GM18526 (cell line): ENCODE measurements around the gene TSPAN9.

Experiments
- POLR2A ChIP-seq: IDR thresholded peaks from 3 replicates; pipeline ENCODE4 v1.6.1; 2011; ENCODE audit not compliant: insufficient read length; ENCODE audit errors: extremely low read depth

The TSPAN9 gene

DNA sequence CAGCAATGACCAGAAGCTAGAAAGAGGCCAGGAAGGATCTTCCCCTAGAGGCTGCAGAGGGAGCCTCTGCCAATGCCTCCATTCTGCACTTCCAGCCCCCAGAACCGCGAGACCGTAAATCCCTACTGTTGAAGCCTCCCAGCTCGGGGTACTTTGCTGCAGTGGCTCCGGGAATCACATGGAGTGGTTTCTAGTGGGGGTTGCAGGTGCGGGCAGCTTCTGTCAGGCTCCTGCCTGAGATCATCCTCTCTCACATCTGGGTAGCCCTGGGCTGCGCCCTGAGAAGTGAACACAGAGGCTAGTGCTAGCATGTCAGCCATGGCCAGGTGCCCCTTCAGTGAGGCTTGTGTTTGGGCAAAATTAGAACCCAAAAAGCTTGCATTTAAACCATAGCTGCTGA is 67.3 kb downstream of the TSPAN9 start:
- no peak for TF ChIP-seq POLR2A

DNA sequence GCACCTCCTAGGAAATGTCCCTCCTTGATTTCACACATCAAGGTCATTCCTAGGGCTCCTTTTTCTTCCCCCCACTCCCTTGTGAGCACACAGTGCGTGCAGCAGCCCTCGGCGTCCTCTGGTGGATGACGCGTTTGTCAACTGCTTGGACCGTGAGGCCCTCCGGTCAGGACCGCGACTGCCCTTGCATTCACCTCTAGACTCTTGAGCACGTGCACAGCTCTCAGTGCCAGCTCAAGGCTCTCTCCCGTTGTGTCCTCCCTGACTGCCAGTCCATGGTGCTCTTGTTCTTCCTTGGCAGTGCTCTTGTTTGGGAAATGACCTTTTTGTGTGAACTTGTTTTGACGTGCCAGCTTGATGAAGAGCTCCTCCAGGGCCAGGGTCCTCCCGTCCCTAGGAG is 67.9 kb downstream of the TSPAN9 start:
- no peak for TF ChIP-seq POLR2A

DNA sequence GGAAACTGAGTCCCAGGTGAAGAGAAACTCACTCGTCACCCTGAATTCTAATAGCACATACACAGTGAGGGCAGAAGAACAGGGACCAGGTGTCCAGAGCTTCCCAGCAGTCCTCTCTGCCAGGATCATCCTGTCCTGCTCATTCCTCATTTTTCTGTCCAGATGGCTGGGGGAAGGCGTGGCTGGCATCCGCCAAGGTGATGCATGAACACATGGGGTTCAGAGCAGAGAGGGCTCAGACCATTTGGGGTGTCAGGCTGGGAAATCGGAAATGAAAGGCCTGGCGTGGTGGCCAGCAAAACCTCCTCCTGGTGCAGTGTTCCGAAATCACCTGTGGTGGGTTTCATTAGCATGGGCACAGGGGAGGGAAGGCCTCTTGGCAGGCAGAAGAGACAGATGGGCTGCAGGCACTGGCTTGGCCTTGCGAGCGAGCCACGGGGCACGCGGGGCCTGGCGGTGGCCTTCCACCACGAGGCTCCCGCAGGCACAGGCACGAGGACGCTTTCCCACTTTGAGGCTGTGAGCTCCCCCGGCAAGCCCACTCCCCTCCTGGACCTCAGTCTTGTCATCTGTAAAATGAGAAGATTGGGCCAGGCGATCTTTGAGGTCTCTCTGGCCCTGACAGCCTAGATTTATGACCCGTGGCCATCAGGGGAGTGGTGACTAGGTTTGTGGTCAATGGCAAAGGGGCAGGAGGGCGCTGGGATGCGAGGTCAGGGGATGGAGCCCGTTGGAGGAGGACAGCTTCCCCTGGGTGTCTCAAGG is 68.5 kb downstream of the TSPAN9 start:
- TF ChIP-seq POLR2A = no peak

DNA sequence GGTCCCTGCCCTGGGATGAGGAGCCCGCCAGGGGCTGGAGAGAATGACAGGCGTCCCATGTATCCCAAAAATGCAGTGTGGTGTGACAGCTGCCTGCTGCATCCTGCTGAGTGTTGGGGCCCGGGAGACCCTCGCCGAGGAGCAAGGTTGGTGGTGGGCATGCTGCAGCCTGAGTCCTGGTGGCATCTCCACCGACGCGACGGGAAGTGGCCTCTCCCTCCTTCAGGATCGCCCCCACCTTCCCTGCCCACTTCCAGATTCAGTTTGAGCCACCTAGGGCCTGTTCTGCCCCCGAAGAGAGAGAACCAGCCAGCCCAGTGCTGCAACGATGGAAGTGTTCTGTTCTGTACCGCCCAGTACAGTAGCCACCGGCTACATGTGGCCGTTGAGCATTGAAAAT is 70.1 kb downstream of the TSPAN9 start:
- no peak for TF ChIP-seq POLR2A

DNA sequence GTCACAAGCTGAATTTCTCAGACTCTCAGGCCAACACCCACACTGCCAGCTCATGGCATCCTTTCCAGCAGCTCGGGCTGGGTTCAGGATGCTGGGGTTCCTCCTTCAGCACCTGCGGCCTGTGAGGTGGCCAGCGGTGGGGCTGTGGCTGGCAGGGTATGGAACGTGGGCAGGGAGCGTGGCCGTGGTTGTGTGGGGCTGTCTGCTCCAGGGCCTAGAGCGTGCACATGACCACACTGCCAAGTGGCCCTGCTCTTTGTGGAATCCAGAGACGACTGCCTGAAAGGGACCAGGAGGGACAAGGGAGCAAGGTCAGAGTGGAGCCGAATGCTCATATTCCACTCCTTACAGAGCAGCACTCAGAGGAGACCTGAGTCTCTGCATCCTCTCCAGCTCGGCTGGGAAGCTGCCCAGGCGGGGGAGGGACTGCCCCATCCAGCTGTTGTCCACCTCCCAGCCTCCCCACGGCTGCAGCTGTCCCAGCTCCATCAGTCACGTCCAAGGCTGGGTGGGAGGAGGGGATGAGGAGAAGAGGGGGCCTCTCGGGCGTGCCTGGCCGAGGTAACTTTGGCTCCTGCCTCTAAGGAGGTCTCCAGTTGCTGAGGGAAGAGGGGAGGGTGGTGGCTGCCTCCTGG is 71.3 kb downstream of the TSPAN9 start:
- no peak for TF ChIP-seq POLR2A

DNA sequence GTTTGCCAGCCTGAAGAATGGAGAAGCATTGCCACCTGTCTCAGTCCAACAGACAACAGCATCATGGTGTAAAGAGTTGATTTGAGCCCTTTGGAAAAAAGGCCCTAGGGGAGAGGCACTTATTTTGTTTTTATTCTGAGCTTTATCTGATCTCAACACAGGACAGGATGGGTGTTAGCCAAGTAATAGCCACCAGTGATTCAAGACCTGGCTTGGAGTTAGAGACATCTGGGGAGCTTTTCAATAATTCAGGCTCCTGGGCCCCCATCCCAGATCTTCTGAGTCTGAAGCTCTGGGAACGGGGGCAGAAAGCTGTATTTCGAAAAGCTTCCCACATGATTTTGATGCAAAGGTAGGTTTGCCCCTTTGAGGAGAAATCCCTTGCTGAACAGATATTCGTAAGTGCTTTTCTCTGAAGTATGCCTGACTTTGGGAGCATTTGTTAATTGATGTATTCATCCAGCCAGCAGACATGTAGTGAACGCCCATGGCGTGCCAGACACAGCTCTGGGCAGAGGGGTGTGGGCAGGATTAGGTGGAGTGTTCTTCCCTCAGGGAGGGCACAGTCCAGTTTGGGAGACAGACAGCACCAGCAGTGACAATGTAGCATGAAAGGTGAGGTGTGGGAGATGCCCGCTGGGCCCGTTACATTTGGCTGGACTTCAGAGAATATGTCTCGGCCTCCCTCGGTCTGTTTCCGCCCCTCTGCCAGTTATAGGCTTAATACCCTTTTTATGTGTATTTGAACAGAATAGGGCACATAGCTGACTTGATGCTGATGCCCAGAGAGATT is 72.5 kb downstream of the TSPAN9 start:
- TF ChIP-seq POLR2A = no peak

DNA sequence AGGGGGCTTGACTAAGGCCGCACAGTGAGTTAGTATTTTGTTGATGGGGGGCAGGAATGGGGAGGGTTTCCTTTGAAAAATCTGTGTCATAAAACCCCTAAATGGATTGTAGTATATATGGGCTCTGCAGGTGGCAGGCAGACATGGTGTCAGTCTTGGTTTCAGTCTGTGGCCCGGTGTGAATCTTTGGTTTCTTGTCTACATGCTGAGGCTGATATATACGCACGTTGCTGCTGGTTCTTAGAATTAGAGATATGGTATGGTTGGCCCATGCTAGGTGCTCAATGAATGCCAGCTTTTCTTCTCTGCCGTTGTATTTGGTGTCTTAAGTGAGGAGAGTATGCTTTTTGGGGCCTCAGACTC is 73.1 kb downstream of the TSPAN9 start:
- no peak for TF ChIP-seq POLR2A

DNA sequence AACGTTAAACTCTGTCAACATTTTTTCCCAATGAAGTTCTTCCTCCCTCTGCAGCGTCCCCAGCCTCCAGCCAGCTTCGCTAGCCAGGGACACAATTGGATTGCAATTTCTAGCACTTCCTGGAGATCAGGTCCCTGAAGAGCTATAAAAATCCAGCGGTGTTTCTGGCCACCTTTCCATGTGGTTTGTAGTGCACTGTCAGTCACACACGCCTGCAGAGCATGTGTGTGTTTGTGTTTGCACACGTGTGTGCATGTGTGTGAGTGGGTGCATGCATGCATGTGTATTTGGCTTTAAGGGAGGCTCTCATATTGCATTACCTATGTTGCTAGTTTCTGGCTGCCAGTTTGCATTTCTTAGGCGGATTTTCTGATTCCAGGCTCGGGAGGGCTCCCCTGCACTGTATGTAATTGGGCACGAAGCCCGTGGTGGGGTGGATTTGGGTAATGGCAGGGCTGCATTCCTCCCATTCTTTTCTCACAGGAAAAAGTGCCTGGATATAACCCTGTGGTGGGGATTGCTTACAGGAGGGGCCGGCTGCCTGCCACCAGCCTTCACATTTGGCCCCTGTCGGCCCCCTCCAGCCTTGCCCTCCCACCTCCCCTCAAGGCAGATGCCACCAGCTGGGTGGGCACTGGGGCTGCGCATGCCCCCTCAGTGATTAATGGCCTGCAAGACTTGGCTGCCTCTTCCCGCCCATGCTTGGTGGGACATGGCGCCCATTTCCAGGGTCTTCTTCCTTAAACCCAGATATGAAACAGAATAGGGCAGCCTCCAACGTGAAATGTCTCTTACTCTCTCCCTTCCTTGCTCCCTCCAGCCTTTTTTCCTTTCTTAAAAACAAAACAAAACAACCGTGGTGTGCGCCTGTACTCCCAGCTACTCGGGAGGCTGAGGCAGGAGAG is 74.0 kb downstream of the TSPAN9 start:
- TF ChIP-seq POLR2A = no peak

DNA sequence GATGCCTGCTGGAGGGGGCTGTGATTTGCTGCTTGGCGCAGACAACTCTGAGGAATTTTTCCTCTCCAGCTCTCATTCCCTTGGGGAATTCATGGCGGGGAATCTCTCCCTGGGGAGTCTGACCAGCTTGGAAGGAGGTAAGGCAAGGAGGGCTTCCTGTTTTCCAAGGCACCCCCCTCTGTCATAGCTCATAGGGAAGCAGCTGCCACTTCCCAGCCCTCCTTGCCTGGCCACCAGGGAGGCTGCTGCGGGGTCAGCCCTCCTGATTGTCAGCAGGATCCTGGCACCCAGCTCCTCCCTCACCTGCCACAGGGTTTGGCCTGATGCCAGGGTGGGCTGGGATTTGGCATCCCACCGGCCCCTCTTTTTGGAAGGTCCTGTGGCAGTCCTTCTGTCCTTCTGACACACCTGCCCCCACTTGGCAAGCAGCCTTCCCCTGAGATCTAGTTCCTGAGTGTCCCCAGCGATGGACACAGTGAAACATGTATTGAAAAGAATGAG is 74.9 kb downstream of the TSPAN9 start:
- no peak for TF ChIP-seq POLR2A

DNA sequence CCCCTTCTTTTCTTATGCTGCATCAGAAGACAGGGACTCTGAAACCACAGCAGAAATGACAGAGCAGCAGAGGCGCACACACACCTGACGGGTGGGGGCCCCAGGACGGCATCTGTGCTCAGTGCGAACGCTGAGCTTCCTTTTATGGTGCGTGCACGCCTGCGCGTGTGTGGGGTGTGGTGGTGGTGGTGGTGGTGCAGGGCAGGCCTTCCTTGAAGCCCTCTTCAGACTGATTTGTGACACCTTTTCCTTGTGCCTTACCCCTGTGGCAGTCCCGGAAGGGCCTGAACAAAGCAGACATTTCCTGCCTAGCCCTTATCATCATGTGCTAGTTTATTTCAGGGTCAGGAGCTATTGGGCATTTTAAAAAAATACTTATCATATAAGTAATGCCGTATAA is 75.7 kb downstream of the TSPAN9 start:
- no peak for TF ChIP-seq POLR2A

DNA sequence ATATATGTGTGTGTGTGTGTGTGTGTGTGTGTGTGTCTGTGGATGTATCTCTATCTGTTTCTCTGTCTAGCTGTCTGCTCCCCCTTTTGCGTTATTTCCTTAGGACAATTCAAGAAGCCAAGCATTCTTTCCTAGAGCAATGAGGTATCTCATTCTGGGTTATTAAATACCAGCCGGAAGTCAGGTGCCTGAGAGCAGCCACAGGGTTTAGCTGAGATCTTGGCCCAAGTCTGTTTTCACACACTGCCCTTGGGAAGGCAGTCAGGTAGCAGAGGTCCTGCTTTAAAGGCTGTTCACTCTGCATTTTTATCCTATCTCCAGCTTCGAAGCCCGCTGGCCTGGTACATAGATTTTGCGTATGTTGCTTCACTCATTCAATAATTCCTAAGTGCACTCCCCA is 76.8 kb downstream of the TSPAN9 start:
- no peak for TF ChIP-seq POLR2A

DNA sequence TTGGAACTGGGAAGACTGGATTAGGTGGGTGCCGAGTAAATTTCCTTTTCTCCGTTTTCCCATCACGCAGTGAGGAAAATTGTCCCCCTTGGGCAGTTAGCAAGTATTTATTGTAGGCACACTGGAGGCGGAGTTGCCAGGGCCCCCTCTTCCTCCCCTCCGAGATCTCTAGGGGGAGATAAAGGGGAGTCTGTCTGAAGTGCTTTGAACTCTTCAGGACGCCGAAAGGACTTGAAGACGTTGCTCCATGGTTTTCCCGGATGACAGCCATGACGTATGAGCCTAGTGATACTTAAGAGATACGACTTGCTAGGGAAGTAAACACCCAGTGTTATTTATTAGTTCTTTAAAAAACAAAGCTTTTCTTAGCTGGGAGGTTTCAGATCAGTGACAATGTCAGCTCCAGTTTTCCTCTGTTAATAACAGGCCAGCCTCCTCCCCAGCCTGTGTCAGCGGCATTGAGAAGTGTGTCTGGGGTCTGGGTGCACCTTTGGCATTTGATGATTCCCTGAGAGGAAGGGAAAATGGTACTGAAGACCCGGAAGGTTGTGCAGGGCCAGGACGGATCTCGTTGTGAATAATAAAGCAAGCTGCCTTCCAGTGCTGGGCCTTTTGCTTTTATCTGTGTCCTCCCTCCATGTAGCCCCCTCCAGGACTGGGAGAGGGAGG is 78.7 kb downstream of the TSPAN9 start:
- TF ChIP-seq POLR2A = no peak

DNA sequence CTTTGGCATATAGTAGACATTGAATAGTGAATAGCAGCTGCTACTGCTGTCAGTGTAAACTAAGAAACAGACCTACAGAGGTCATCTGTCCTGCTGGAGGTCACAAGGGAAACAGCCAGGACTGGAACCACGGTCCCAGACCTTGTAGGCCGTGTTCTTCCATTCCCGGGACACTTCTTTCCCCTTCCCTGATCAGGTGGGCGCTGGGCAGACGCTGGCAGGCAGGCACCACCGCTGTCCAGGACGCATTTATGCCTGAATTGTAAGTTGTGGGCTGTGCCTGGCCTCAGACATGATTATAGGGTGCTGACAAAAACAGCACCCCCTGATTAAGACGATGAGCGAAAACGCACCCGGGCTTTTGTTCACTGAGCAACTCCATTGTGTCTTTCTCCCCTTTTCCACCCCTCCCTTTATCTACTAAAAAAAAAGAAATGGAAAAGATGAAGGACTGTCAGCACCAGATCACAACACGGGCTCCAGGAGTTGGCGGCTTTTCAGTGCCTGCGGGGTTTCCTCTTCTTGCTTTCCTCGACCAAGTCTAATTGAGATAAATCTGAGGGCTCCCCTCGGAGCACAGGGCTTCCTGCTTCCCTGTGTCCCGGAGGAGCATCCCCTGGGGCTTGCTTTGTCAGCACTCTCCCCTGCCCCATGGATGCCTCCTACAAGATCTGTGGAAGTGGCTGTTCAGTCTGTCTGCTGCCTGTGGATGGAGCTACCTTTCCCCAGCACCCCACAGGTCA is 80.6 kb downstream of the TSPAN9 start:
- no peak for TF ChIP-seq POLR2A

DNA sequence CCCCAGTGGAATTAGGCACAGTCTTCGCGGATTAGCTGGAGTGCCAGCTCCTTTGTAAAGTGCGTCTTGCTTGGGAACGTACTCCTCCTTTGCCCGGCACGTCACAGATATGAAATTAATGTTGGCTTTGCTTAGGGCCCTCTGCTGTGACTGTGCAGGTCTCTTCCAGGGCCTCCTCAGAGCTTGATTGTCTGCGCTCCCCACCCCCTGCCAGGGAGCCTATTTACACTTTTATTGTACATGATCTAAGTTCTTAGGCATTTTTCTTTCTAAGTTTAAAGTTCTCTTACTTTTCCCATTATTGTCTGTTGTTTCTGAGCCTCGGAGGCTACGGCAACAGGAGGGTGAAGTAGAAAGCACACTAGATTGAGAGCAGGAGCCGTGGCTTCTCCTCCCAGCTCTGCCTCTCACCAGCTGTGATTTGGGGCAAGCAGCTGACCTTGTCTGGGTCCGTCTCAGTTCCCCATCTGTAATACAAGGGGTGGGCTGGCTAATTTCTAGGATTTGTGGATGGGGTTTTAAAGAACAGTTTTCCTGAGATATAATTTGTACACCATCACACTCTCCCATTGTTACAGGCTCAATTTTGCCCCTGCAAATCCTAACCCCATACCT is 81.8 kb downstream of the TSPAN9 start:
- TF ChIP-seq POLR2A = no peak

DNA sequence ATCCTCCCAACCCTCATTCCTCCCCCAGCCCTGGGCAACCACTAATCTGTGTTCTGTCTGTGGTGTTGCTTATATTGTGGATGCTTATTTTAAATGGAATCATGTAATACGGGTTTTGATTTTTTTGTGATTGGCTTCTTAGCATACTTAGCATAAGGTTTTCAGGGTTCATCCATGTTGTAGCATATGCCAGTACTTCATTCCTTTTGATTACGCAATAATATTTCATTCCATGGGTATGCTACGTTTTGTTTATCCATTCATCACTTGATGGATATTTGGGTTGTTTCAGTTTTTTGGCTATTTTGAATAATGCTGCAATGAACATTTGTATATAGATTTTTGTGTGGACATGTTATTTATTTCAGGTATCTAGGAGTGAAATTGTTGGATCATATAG is 82.9 kb downstream of the TSPAN9 start:
- no peak for TF ChIP-seq POLR2A
